G401.6 (cell line): ENCODE data around the gene IFITM10.
"Not testable (repeated sequence)": the region's sequence is repeated elsewhere in the genome, so short reads cannot be mapped to it uniquely, and the experiment has no call there.

Experiments used
- FAIRE-seq: peaks from 2 replicates; lab custom pipeline; 2012; peaks lifted over from hg19 to GRCh38; lab: Jason Lieb, UNC

The IFITM10 gene

DNA sequence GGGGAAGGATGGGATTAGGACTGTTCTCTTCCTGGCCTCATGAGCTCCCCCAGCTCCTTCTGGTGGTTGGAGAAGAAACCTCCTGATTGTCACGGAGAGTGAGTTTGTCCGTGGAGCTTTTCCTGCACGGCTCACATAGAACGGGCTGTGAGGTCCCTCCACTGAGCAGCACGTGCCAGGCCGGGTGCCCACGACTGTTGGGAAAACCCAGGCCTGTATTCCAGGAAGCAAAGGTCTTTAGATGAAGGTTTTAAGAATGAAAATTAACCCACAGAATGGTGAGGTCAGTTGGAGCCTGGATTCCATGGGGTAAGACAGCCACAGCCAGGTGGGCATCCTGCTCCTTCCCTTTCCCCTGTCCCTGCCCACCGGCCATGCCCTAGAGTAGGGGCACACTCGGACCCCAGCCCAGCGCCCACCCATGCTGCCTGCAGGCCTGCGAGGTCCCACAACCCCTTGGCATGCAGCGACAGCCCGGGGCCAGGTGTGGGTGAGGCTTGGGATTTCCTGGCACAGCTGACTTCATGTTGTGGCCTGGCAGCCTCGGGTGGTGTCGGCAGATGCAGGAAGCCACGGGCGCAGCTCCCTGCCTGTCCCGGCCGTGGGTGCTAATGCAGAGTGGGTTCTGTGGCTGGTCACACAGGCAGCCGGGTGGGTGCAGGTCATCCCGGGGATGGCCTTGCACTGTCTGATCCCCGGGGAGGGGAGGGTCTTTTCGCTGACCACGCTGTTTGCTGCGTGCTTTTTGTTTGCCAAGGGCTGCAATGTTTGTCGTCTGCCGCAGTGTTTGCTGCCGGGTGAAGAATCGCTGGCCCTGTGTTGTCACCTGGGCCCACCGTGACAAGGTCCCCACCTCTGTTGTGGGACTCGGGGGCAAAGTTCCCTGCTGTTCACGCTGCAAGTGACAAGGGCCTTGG, 60.9 kb downstream of the IFITM10 start:
- FAIRE-seq = not testable (repeated sequence)

DNA sequence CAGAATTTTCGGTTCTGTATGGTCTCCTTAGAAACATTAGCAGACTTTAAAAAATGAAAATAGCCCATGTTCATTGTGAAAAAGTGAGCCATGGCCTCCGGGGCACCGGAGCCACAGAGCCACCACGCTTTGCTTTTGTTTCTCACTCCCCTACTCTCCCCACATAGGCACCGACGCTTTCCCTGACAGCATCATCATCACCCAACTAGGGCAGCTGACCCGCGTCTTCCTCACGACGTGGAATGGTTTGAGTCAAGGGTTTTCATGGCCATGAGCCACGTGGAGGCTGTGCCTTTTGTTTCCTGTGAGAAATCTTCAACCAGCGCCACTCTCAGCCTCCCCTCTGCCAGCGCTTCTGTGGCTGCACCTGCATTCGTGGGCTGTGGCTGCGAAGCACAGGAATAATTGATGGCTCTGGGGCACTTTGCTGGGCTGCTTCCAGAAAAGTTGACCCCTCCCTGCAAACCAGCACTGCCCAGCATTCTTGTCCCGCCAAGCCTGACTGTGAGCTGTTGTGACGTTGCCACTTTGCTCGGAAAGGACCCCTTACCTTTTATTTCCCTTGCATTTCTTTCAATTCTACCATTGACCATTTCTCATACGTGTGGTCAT, 62.0 kb downstream of the IFITM10 start:
- not testable (repeated sequence) for FAIRE-seq

DNA sequence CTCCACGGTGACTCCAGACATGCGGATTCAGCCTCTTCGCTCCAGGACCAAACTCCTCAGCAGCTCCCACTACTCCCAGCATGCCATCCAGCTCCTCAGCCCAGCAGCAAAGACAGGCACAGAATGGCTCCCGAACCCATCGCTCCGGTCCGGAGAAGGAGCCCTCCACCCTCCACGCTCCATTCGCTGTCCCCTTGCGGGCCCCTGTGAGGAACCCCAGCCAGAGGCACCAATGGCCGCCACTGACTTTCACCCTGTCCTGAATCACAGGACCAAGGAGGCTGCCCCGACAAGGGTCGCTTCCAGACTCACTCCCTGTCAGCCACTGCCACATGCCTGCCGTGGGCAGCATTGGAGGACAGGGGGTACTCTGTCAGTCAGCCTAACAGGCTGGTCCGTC, 64.2 kb downstream of the IFITM10 start:
- FAIRE-seq = not testable (repeated sequence)

DNA sequence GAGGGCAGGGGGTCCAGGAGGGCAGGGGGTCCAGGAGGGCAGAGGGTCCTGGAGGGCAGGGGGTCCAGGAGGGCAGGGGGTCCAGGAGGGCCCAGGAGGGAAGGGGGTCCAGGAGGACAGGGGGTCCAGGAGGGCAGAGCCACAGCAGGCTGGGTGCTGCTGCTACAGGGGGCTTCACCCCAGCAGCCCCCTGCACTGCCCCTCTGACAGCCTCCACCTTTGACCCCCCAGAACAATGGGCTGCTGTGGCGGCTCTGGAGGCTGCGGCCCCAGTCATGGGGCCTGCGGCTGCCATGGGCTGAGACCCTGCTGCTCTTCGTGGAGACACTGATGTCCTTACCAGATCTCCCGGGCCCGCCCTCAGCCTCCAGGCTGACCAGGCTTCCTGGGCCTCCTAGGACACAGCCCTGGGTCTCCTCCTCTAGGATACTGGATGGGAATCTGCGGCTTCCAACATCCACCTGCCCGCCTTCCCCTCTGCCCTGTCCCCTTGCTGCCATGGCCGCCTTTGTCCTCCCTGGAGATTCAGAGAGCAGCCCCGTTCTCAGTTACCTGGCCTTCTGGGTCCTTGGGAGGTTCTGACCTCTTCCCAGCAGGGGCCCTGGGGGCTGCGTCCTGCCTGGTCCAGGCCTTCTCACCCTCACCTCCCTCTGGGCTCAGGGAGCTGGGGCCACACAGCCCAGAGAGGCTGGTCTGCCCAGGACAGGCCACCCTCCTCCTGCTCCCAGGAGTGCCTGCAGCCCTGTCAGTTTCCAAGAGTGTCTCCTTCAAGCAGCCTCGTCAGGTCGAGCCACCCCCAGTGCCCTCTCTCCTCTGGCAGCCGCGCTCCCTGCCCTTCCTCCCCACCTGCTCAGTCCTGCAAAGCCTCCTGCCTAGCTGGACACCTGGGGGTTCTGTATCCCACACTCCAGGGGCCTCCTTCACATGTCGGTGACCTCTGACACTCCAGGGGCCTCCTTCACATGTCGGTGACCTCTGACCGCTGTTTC, 65.2 kb downstream of the IFITM10 start:
- FAIRE-seq = not testable (repeated sequence)

DNA sequence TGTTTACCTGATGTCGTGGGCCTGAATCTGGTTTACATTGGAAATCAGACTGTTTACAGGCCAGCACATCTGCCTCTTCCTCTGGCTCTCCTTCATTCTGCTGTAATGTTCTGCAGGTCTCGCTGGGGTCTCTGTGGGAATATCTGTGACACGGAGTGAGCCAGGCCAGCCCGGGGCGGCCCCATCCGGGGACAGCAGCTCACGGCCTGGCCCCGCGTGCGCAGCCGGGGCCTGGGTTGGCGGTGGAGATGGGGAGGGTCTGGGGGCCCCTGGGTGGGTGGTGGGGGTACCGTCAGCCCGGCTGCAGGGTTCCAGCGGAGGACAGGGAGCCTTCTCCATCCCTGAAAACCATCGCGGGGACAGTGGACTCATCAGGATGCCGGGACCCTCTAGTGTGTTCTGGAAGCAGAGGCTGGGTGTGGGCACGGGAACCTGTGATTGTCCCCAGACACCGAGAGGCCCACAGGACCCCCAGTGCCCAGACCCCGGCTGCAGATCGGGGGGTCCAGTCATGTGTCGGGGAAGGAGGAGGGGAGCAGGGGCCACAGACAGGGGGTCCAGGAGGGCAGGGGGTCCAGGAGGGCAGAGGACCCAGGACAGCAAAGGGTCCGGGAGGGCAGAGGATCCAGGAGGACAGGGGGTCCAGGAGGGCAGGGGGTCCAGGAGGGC, 66.4 kb downstream of the IFITM10 start:
- FAIRE-seq = not testable (repeated sequence)

DNA sequence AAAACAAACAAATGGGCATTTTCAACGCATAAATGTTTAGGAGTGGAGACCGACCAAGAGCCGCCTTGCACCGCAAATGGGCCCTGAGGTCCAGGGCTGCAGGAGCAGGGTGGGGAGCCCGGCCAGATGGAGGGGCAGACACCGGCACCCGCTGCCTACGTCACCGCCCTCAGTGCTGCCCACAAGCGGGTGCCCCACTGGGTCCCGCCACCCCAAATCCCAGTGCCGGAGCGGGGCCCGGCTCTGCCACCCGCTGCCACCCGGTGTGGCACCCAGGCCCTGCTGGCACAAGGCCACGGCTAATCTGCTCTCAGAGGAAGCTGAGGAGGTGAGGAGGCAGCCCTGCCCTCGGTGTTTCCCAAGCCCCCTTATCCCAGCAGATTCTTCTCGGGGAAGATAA, 67.2 kb downstream of the IFITM10 start:
- FAIRE-seq = not testable (repeated sequence)
